A673 (cell line): ENCODE measurements around the gene ZC3H7B.

ENCODE experiments used
- EZH2 ChIP-seq: fragments of 200-600 bp; sonication (generic); IDR thresholded peaks from 2 replicates; pipeline ENCODE4 v1.6.1; 2017; ENCODE audit warnings: borderline replicate concordance, low read depth, mild to moderate bottlenecking, mixed read lengths, antibody characterized with exemption, low read length; ENCODE audit not compliant: poor library complexity, severe bottlenecking
- TF ChIP-seq, protein P1 (sequence below): fragments of 300-800, 200-600 bp; sonication (generic); conservative IDR thresholded peaks from 2 replicates; pipeline ENCODE4 v1.5.1; 2017; ENCODE audit warnings: low read depth, mild to moderate bottlenecking, antibody characterized with exemption, low read length, moderate library complexity, mixed read lengths

DNA sequence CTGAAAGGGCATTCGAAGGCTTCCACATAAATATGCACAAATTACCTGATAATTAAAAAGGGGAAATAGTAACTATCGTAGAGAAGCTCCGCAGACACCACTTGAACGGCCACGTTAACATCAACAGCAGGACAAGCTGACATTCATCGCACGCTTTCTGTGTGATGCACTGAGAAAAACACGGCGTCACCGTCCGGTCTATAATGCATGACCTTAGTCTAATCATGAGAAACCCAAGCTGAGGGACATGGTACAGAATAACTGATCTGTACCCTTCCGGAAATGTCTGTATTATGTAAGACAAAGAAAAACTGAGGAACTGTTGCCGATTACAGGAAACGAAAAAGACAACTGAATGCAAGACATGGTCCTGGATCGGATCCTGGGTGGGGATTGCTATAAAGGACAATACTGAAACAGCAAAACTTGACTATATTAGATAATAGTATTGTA lies 14.7 kb upstream of the ZC3H7B start:
- TF ChIP-seq, protein P1, sequence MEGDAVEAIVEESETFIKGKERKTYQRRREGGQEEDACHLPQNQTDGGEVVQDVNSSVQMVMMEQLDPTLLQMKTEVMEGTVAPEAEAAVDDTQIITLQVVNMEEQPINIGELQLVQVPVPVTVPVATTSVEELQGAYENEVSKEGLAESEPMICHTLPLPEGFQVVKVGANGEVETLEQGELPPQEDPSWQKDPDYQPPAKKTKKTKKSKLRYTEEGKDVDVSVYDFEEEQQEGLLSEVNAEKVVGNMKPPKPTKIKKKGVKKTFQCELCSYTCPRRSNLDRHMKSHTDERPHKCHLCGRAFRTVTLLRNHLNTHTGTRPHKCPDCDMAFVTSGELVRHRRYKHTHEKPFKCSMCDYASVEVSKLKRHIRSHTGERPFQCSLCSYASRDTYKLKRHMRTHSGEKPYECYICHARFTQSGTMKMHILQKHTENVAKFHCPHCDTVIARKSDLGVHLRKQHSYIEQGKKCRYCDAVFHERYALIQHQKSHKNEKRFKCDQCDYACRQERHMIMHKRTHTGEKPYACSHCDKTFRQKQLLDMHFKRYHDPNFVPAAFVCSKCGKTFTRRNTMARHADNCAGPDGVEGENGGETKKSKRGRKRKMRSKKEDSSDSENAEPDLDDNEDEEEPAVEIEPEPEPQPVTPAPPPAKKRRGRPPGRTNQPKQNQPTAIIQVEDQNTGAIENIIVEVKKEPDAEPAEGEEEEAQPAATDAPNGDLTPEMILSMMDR, result no peak
- no peak for TF ChIP-seq EZH2
